NOMO-1 treated with dmso at 0.1 percent for 144 hours (cell line): ENCODE measurements around the gene RNF148.

ENCODE experiments used
- DNase-seq: peaks from one replicate; lab custom pipeline; 2025; ENCODE audit not compliant: unreplicated experiment; lab: John Stamatoyannopoulos, UW

Gene RNF148

GRCh38 chr7:122702872-122703510 is at the start of gene RNF148:
RNF148 (minus strand) TSS chr7:122702922; CDS start chr7:122702750, 172 bp downstream.
- no peak for DNase-seq

- DNase-seq = no peak
Observed at GRCh38 chr7:122750389-122750788, 47.7 kb upstream of the RNF148 start.

- DNase-seq = no peak
Observed at GRCh38 chr7:122748195-122748594, 45.5 kb upstream of the RNF148 start.

- DNase-seq = no peak
Observed at GRCh38 chr7:122746948-122747347, 44.2 kb upstream of the RNF148 start.

GRCh38 chr7:122743211-122743610 is 40.5 kb upstream of the RNF148 start:
- DNase-seq = no peak

GRCh38 chr7:122738947-122739346 is 36.2 kb upstream of the RNF148 start:
- DNase-seq = no peak

- no peak for DNase-seq
Observed at GRCh38 chr7:122736183-122736582, 33.5 kb upstream of the RNF148 start.

- DNase-seq = no peak
Observed at GRCh38 chr7:122727759-122728158, 25.0 kb upstream of the RNF148 start.

GRCh38 chr7:122727354-122727753 is 24.6 kb upstream of the RNF148 start:
- no peak for DNase-seq

GRCh38 chr7:122726881-122727280 is 24.2 kb upstream of the RNF148 start:
- no peak for DNase-seq

GRCh38 chr7:122724366-122724765 is 21.6 kb upstream of the RNF148 start:
- DNase-seq = no peak

- no peak for DNase-seq
Observed at GRCh38 chr7:122719010-122719578, 16.4 kb upstream of the RNF148 start.

- no peak for DNase-seq
Observed at GRCh38 chr7:122717356-122718089, 14.8 kb upstream of the RNF148 start.

GRCh38 chr7:122715183-122715582 is 12.5 kb upstream of the RNF148 start:
- no peak for DNase-seq

GRCh38 chr7:122710916-122711315 is 8.2 kb upstream of the RNF148 start:
- no peak for DNase-seq

GRCh38 chr7:122709930-122710646 is 7.4 kb upstream of the RNF148 start:
- no peak for DNase-seq

GRCh38 chr7:122706836-122707235 is 4.1 kb upstream of the RNF148 start:
- DNase-seq = no peak

GRCh38 chr7:122699017-122699416 is 3.7 kb downstream of the RNF148 start, which contains the start of gene RNF133:
RNF133 (minus strand) TSS chr7:122699117; CDS start chr7:122698918, 199 bp downstream.
- DNase-seq = no peak

- no peak for DNase-seq
Observed at GRCh38 chr7:122695816-122696215, 6.9 kb downstream of the RNF148 start.

- no peak for DNase-seq
Observed at GRCh38 chr7:122694697-122695096, 8.0 kb downstream of the RNF148 start.

- no peak for DNase-seq
Observed at GRCh38 chr7:122692769-122693309, 9.9 kb downstream of the RNF148 start.
